ENCODE measurements around the gene VAT1L.

Gene VAT1L

DNA sequence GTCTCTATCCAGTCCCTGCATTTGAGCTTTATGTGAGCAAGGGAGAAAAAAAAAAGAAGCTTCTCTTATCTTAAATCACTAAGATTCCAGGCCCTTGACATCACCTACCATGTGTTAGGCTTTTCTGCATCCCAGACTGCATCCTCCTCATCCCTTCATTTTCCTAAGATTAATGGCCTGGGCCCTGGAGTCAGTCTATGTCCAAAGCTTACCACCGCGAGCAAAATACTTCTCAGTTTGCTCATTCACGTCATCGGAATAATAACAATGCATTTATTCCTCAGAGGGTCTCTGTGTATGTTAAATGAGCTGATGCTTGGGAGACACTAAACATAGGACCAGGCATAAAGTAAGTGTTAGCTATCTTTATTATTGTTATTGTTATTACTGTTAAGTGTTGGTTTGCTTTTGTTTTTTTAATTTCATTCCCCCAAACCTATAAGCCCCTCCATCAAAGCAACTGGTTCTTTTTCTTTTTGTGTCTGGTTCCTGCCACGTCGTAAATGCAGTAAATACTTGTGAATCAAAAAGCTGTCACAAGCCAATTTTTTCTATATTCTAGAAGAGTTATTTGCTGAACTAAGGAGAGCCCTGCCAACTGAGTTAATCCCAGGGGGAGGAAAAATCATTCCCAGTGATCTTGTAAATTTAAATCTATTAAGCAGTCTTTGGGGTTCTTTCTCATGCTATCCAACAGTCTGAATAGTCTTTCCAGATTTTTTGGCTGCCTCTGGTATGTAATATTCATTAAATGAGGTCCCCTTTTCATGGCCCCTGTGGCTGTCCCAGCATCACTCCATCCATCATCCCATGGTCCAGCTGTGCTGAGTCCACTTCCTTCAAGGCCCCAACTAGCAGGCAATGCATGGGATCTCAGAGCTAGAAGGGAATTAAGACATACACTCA lies 46.5 kb downstream of the VAT1L start:
- DNase-seq: peak; percentile 88

DNA sequence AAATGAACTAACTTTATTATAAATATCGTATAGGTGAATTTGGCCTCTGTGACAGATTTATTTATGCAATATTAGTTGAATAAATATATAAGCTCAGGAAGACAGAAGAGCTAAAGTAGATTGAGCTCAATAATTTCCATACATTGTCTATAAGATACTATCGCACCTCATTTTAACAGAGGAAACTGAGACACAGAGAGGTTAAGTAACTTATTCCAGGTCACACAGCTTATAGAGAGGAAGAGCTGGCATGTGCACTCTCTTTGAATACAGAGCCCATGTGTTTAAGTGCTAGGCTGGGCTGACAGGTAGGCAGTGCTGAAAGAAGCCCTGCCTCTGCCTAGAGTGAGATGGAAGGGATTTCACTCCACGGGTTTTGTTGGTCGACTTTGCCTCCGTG lies 48.4 kb downstream of the VAT1L start:
- no peak for DNase-seq

- DNase-seq: no peak
Observed at GRCh38 chr16:77838597-77839255, 50.4 kb downstream of the VAT1L start.

- DNase-seq: no peak
Observed at GRCh38 chr16:77840093-77840492, 51.7 kb downstream of the VAT1L start.

GRCh38 chr16:77840673-77841501 lies 52.5 kb downstream of the VAT1L start:
- peak; percentile 6 for DNase-seq

- no peak for DNase-seq
Observed at GRCh38 chr16:77841502-77841763, 53.1 kb downstream of the VAT1L start.

- DNase-seq: no peak
Observed at GRCh38 chr16:77842468-77842867, 54.1 kb downstream of the VAT1L start.

DNA sequence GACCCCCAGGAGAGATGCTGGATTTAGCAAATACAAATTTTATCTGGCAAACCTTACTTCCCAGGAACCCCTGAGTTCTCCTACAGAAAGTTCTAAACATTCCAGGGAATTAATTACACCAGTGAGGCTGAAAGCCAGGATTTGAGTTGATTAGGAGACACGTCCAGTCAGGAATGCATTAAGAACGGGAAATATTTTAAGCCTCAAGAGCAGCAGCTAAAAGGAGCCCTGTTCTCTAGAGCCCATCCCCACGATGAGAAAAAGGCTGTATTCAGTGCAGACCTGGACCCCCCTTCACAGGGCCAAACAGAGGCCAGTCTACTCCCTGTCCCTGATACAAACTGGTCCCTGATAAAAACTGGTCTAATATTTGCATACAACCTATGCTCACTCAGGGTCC lies 55.0 kb downstream of the VAT1L start:
- DNase-seq: no peak

DNA sequence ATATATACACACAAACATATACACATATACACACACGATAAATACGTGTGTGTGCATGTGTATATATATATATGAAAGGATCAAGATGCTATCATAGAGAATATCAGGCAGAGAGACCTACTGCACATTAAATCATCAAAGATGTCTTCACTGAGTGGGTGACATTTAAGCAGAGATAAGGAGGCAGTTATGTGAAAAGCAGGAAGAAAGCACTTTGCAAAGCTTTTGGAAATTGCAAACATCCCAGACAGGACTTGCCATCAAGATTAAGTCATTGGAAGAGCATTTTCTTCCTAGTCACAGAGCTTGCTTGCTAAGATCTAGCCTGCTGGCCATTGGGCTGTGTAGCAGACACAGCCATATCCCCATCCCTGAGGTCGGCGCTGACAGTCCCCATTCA lies 56.4 kb downstream of the VAT1L start:
- DNase-seq: no peak

GRCh38 chr16:77849646-77850258 lies 61.4 kb downstream of the VAT1L start:
- DNase-seq: no peak

DNA sequence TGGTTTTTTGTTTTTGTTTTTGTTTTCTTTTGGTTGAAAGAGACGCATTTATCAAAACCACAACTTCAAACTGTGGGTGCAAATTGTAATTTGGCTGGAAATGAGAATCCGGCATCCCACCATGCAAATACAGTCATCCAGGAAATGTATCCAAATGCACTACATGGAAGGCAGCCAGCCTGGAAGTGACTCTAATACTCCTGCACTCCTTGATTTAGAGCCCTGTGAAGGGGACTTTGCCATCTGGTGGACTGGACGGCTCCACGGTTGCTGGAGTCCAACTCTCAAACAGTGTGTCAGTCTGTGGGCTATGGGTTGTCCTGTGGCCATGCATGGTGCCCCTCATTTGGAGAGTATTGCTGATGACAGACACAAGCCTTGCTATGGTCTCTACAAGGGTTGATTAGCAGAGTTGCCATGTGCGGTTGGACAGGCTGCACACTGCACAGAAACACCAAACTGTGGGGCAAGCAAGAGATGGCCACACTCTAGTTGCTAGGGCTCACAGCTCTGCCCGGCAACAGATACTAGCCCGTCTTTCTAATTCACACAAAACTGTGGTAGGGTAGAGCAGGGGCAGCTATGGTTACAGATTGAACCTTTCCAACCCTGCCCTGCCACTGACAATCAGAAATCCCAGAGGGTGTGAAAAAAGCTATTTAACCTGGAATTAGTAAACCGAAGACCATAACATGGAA lies 62.4 kb downstream of the VAT1L start:
- no peak for DNase-seq

GRCh38 chr16:77853161-77853560 lies 64.8 kb downstream of the VAT1L start:
- no peak for DNase-seq

DNA sequence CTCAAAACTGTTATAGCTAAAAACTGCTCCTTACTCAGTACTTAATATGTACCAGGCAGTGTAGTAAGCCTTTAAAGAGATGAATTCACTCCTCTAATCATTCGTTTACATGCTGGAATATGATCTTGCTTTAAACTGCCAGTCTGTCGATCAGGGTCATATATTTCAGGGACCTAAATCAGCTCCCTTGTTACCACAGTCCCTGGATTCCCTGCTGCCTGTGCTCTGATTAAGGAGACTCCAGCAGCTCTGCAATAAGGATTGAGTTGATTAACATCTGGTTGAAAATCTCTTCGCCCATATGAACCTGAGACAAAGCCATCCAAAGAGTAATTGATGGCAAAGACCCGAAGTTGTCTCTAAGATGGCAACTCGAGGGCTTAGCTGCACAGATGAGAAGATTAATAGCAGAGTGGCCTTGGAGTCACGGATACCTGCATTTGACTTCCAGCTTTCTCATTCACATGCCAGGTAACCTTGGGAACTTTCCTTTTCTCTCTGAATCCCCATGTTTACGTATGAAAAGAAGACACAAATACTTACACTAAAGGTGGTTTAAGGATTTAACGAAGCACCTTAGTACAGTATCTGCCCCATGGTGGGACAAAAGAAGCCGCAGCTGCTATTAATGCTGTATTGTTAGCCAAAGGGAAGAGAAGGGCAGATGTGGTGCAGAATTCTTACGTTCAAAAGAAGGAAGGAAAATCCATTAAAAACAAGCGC lies 68.2 kb downstream of the VAT1L start:
- no peak for DNase-seq

DNA sequence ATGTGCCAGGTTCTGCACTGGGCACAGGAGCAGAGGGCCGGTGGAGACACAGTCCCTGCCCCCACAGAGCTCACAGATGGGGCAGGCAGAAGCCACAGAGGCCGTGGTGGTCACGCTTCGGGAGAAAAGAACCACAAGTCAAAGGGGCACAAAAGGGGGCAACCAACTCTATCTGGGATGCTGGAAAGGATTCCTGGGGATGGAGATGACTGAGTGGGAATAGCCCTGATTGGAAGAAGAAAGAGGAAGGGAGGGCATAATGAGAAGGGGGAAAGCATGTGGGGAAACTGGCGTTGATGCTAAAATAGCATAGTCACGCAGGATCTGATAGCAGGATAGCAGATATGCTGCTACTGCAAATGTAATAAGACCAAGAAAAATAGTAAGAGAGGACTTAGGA lies 69.7 kb downstream of the VAT1L start:
- DNase-seq: no peak

DNA sequence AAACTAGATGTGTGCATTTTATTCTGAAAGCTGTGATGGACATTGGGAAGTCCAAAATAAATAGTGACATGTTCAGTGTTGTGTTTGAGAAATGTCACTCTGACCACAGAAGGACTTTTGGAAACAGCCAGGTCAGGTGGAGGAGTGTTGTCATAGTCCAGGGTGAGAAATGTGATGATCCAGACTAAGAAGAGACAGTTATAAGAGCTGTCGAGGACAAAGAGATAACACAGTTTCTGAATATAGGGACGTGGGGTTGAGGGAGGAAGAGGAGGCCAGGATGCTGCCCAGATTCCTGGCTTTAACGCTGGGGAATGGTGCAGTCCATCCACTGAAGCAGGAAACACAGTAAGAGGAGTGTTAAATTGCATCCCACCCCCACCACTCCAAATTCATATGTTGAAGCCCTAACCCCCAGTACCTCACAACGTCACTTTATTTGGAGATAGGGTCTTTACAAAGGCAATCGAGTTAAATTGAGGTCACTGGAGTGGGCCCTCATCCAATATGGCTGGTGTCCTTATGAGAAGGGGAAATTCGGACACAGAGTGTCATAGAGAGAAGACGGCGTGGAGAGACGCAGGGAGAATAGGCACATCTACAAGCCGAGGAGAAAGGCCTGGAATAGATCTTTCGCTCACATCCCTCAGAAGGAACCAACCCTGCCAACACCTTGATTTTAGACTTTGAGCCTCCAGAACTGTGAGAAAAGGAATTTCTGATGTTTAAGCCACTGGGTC lies 71.3 kb downstream of the VAT1L start:
- DNase-seq: no peak

- DNase-seq: no peak
Observed at GRCh38 chr16:77860953-77861352, 72.6 kb downstream of the VAT1L start.

DNA sequence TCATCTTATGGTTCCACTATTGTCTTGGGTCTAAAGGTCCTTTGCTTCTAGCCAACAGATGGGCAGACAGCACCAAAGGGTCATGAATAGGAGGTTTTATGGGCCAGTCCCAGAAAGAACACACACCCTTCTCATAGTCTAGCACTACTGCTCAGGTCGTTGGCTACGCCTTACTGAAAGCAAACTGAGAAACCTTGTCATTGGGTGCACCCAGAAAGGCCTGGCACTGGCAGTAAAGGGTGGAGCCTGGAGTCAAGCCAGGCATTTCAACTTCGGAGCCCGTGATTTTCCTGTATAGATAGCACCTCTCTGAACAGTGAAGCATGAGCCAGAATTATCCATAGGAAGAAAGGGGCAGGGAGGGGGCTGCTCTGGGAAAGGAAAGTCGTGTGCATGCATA lies 74.9 kb downstream of the VAT1L start:
- no peak for DNase-seq

- no peak for DNase-seq
Observed at GRCh38 chr16:77866752-77867151, 78.4 kb downstream of the VAT1L start.

DNA sequence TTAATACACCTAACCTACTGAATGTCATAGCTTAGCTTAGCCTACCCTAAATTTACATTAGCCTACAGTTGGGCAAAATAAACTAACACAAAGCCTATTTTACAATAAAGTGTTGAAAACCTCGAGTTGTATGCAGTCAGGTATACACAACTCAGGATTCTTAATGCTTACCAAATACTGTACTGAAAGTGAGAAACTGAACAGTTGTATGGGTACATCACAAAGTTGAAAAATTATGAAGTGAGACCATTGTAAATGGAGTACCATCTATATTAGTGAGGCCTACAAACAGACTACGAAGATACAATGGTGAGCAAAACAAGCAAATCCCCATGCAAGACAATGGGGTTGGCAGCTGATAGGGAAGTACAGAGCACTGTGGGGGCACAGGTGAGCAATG lies 79.7 kb downstream of the VAT1L start:
- no peak for DNase-seq

GRCh38 chr16:77868478-77868877 lies 80.1 kb downstream of the VAT1L start:
- no peak for DNase-seq

All from fibroblast of skin of back (primary cell).